ENCODE results near the gene TLDC2.

Gene TLDC2

DNA sequence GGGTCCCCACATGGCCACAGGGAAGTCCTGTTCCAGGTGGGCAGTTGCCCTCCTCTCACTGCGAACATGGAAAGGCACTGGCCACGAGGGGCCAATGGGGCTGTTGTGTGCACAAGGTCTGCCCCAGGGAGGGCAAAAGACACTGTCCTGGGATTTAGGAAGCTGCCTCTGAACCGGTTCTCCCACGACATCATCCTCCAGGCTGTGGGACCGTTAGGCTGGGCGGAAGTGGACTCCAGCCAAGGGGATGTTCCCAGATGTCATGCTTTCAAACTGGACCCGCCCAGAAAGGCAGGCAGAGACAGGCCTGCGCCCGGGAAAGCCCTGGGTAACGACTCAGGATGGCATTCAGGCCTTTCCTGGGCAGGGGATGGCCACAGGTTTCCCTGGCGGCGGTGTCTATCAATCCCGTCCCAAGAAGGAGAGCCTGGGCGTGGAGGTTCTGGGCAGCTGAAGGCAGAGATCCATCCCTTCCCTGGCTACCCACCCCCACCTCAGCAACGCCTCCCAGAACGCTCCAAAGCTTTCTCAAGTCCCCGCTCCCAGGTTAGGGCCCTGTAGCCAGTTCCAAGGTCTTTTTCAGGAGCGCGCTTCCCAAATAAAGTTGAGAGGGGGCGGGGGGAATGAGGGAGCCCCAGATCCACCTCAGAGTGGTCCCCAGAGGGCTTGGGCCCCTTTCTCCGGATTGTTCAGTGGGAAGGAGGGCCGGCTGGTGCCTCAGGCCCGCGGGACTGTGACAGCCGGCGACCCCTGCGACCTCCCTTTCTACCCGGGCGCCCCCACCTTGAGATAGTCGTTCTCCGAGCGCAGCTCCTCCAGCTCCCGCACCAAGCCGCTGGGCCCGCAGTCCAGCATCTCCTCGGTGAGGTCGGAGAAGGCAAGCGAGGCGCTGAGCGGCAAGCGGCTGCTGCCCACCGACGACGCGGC, 13.8 kb upstream of the TLDC2 start:
- H3K4me3 ChIP-seq (replicated peaks; ENCODE audit: low read depth, low read length) = peak overlapping the region; percentile 84
- TF ChIP-seq, protein P1, sequence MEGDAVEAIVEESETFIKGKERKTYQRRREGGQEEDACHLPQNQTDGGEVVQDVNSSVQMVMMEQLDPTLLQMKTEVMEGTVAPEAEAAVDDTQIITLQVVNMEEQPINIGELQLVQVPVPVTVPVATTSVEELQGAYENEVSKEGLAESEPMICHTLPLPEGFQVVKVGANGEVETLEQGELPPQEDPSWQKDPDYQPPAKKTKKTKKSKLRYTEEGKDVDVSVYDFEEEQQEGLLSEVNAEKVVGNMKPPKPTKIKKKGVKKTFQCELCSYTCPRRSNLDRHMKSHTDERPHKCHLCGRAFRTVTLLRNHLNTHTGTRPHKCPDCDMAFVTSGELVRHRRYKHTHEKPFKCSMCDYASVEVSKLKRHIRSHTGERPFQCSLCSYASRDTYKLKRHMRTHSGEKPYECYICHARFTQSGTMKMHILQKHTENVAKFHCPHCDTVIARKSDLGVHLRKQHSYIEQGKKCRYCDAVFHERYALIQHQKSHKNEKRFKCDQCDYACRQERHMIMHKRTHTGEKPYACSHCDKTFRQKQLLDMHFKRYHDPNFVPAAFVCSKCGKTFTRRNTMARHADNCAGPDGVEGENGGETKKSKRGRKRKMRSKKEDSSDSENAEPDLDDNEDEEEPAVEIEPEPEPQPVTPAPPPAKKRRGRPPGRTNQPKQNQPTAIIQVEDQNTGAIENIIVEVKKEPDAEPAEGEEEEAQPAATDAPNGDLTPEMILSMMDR (IDR thresholded peaks at IDR 0.05; ENCODE audit: low read depth, low read length, missing control alignments) = no peak
- DNase-seq (ENCODE audit: extremely low read depth, low read depth) = peak; percentile 88

DNA sequence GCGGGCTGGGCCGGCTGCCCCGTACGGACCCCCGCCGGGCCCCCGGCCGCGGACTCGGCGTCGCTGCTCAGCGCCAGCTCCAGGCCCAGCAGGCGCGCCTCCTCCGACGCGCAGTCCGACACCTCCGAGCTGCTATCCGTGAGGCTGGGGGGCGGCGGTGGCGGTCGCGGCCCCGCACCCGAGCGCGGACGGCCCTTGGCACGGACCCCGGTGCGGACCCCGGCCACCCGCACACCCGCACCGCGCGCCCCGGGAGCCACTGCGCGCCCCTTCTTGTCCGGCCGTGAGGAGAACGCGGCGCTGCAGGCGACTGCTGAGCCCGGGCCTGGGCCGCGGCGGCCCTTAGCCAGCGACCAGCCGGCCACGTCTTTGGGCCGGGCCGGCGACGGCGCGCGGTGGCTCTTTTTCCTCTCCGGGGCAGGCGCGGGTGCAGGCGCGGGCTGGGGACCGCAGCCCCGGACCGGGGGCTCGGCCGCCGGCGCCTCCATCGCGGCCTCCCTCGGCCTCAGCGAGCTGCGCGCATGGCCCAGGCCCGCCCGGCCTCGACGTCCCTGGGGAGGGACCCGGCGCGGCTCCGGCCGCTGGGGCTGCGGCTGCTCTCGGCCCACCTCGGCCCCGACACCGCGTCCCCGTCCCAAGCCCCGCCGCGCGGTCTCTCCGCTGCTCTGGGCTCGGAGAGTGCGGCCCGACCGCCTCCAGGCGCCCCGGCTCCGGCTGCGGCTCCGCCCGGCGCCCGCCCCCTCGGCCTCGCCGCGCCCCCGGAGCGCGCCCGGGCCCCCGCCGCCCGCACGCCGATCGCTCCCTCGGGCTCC, 12.9 kb upstream of the TLDC2 start:
- TF ChIP-seq, protein P1 (IDR thresholded peaks at IDR 0.05; ENCODE audit: low read depth, low read length, missing control alignments) = no peak
- peak overlapping the region; percentile 84 for H3K4me3 ChIP-seq (replicated peaks; ENCODE audit: low read depth, low read length)
- no peak for DNase-seq (ENCODE audit: extremely low read depth, low read depth)

DNA sequence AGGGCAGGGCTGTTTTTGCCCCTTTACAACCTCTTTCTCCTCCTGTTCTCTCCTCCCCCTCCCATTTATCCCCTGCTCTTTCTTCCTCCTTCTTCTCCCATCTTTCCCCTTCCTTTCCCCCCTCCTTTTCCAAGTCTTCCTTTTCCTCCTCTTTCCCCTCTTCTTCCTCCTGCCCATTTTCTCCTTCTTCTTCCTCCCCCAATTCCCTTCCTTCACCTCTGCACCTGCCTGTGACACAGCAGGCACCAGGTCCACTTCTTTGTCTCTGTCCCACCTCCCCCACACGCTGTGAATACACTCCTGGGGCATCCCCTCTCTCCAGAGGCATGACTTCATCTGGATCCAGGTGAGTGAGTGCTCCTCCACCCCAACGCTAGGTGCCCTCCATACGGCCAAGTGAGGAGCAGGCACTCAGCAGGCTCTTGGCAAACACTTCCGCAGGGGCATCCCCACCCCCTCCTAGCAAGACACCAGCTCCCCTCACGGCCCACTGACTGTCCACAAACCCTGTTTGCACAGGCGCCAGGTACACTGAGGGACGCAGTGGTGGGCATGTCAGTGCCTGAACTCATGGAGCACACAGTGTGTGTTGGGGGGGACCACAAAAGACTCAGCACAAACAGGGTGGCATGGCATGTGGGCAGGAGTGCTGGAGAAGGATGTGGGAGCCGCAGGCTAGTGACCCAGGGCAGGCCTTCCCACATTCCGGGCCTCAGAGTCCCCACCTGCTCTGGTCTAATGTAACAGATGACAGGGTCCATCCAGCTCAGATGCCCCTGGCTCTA, 10.7 kb upstream of the TLDC2 start:
- TF ChIP-seq, protein P1 (IDR thresholded peaks at IDR 0.05; ENCODE audit: low read depth, low read length, missing control alignments) = no peak
- no peak for DNase-seq (ENCODE audit: extremely low read depth, low read depth)
- H3K4me3 ChIP-seq (replicated peaks; ENCODE audit: low read depth, low read length) = no peak overlapping the region

DNA sequence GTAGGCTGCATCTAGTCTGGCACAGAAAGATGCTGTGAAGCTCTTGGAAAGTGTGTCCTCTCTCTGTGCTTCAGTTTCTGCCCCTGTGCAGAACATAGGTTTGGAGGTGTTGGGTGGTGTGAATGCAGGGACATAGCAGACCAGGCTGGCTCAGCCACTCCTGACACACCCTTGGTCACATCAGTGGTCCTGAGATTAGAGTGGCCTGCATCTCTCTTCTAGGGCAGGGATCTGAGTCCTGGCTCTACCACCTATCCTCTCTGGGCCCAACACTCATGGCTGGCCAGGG, 10.1 kb upstream of the TLDC2 start:
- no peak for DNase-seq (ENCODE audit: extremely low read depth, low read depth)
- H3K4me3 ChIP-seq (replicated peaks; ENCODE audit: low read depth, low read length) = no peak overlapping the region
- TF ChIP-seq, protein P1 (IDR thresholded peaks at IDR 0.05; ENCODE audit: low read depth, low read length, missing control alignments) = no peak

DNA sequence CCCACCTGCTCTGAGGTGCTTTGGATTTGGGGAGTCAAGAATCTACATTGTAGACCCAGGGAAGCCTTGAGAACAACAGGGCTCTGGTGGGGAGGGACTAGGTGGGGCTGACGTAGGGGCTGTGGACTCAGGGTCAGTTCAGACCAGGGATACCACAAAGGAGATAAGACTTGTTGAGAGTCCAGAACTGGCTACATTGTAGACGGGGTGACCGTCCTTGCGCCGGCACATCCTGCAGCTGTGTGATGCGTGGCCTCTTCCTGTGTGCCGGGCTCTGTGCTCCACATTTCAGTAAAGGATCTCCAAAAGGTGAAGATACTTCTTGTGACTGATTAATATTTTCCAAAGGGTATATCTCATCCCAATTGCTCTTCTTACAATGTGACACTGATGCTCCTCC, 9.8 kb upstream of the TLDC2 start:
- H3K4me3 ChIP-seq (replicated peaks; ENCODE audit: low read depth, low read length) = no peak overlapping the region
- TF ChIP-seq, protein P1 (IDR thresholded peaks at IDR 0.05; ENCODE audit: low read depth, low read length, missing control alignments) = no peak
- no peak for DNase-seq (ENCODE audit: extremely low read depth, low read depth)

DNA sequence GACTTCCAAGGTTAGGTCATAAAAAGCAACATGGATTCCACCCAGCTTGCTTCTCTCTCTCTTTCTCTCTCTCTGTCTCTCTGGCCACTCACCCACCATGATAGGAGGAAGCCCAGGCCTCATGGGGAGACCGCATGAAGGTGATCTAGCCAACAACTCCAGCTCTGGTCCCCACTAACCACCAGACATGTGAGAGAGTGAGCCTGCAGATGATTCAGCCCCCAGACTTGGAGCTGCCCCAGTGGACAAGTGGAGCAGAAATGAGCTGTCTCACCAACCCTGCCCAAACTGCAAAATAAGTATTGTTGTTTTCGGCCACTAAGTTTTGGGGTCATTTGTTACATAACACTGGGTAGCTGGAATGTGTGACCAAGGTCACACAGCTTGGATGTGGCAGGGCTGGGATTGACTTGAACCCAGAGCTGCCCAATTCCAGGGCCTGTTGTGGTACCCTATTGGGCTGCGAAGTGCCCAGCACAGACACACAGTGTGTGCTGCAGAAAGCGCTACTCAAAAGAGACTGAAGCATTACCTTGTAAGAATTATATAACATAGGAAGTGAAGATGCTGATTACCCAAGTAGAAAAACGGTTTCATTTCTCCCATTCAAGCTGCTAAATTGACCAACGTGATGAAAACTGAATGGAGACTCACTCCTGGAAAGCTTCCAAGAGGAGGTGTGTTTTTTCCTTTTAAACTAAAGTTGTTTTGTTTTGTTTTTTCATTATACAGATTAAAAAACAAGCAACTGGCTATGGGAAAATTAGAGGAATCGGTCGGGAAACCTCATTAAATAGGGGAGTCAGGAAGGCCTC, 9.1 kb upstream of the TLDC2 start:
- TF ChIP-seq, protein P1 (IDR thresholded peaks at IDR 0.05; ENCODE audit: low read depth, low read length, missing control alignments) = no peak
- H3K4me3 ChIP-seq (replicated peaks; ENCODE audit: low read depth, low read length) = no peak overlapping the region
- no peak for DNase-seq (ENCODE audit: extremely low read depth, low read depth)

Measured in HFF-Myc (cell line).